GOT3 (cell line): ENCODE measurements around the gene USP20.
"Not testable (repeated sequence)": the region's sequence is repeated elsewhere in the genome, so short reads cannot be mapped to it uniquely, and the experiment has no call there.

Experiments used
- DNase-seq: peaks from one replicate; lab custom pipeline; 2025; ENCODE audit warnings: mixed read lengths; lab: John Stamatoyannopoulos, UW

USP20 gene

DNA sequence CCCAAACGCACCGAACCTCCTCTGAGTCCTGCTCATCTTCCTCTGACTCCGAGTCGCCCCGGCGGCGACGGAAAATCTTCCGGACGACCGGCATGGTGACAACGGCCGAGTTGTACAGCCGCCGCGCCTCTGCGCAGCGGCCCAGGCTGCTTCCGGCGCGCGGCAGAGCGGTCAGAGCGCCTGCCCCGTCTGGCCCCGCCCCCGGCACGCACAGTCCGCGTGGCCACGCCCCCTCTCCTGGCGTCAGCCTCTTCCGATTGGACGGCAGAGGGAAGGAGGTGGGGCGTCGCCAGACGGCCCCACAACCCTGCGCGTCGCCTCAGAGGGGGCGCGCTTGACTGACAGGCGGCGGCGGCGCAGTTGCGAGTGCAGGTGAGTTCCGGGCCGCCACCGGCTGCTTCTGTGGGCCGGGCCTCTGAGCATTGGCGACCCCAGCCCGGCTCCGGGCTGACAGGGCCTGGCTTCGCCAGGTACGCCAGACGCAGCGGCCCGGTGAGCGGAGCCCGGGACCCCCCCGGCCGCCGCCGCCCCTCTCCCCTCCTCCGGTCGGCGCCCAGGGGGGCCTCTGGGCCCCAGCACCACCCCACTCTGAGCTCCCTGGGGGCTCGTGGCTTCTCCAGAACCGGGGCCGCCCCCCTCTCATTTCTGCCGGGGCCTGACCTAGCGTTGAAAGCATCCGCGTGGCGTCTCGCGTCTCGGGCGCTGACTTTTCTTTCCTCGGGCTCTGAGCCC lies at the start of gene USP20, which contains the start of gene C9orf78:
Gene USP20 (plus strand): TSS at position 331 of the 732 bp plus-strand sequence. CDS start 17,098 bp downstream, outside the sequence.
Gene C9orf78 (minus strand): TSS at position 148 of the 732 bp plus-strand sequence. CDS start 54 bp downstream, at position 94.
- DNase-seq, result peak; percentile 63

DNA sequence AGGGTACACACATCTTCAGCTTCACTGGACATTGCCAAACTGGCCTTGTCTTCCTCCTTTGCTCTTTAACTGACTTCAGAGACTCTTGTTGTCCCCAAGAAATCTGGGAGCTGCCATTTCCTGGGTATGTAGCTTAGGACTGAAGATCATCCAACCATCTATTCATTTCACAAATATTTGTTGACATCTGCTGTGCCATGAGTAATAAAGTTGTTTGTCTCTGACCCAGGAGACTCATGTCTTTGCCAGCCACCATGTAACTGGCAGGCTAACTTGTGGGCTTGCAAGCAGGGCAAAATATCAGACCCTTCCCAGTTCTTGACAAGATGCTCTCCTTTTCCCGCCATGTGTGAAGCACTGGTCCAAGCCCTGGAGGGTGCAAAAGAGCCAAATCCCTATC lies 49.4 kb upstream of the USP20 start:
- no peak for DNase-seq

DNA sequence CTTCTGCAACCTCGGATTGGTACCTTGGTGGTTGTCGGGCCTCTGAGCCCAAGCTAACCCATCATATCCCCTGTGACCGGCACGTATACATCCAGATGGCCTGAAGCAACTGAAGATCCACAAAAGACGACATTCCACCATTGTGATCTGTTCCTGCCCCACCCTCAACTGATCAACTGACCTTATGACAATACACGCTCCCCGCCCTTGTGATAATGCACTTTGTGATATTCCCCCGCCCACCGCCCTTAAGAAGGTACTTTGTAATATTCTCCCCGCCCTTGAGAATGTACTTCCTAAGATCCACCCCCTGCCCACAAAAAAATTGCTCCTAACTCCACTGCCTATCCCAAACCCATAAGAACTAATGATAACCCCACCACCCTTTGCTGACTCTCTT lies 48.8 kb upstream of the USP20 start:
- DNase-seq, result no peak

DNA sequence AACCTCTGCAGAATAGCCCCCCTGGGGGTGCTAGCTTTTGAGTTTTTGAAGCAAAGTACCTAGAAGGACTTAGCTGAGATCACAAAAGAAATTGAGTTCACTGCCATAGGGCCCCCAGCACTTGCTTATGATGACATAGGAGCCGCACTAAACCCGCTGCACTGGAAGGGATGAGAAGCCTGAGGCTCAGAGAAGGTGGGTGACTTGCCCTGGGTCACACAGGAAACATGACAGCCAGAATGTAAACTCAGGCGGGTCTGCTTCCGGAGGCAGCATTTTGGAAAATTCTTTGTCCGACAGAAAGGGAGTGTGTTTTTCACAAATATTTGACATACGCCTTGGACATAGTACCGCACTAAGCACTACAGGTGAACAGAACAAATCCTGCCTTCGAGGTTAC lies 40.7 kb upstream of the USP20 start:
- no peak for DNase-seq

DNA sequence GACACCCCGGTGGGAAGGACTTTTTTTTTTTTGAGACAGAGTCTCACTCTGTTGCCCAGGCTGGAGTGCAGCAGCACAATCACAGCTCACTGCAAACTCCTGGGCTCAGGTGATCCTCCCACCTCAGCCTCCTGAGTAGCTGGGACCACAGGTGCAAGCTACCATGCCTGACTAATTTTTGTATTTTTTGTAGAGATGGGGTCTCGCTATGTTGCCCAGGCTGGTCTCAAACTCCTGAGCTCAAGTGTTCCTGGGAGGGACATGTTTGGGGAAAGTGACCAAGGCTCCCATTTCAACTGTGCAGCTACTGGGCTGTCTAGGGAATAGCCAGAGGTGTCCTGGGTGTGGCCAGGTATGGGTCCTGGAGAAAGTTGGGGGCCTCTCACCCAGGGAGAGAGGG lies 39.2 kb upstream of the USP20 start:
- not testable (repeated sequence) for DNase-seq

DNA sequence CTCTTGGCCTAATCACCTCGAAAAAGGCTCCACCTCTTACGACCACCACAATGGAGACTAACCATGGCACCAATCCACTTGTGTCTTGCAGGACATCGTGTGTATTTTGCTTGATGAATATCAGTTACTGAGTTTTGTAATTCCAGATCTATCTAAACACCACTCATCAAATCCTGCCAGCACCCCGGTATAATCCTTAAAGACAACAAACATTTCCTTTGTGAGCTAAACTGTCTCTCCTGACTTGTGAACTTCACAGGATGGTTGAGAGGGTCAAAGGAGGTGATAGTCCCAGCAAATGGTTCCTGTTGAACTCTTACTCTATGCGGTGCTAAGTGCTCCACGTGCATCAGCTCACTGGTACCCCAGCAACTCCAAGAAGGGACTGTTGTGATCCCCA lies 36.3 kb upstream of the USP20 start:
- no peak for DNase-seq

DNA sequence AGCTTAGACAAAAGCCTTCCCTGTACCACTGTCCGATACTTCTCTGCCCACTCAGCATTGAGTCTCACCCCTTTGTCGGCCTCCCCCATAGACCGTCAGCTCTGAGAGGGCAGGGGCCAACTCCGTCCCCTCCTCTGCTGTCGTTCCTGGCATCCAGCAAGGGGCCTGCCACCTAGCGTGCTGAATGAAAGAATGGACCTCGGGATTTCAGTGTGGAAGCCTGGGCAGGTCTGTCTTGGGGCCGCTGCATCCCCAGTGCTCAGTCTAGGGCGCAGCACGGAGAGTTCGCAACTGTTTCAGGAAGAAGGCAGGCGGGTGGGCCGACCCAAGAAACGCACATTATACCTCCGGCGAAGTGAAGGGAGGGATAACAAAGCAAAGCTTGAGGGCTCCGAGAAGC lies 33.8 kb upstream of the USP20 start:
- DNase-seq, result no peak

DNA sequence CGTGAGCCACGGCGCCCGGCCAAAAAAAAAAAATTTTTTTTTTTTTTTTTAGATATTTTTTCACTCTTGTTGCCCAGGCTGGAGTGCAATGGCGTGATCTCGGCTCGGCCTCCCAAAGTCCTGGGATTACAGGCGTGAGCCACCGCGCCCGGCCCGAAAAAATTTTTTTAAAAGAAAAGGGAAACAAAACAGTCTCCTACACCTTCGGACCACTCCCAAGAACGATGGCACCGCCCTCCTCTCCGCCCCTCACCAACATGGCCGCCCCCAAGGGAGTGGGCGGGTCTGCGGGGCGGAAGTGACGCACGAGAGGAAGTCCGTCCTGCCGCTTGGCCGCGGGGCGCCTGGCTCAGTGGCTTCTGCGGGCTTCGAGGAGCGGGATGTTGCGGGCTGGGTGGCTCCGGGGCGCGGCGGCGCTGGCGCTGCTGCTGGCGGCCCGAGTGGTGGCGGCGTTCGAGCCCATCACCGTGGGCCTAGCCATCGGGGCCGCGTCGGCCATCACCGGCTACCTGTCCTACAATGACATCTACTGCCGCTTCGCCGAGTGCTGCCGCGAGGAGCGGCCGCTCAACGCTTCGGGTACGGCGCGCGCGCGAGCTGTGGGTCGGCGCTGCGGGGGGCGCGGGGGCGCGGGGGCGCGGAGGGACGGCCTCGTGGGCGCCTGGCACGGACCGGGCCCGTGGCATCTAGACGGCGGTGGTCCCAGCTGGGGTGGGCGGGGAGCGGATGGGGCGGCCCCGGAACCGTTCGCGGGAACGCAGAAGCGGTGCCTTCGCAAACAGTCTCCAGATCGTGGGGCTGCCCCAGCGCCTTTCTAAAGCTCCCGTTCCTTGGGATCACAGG lies 32.2 kb upstream of the USP20 start, which contains the start of gene TOR1B:
Gene TOR1B (plus strand): TSS at position 352 of the 843 bp plus-strand sequence. CDS start 29 bp downstream, at position 381.
- DNase-seq, result peak; percentile 46

DNA sequence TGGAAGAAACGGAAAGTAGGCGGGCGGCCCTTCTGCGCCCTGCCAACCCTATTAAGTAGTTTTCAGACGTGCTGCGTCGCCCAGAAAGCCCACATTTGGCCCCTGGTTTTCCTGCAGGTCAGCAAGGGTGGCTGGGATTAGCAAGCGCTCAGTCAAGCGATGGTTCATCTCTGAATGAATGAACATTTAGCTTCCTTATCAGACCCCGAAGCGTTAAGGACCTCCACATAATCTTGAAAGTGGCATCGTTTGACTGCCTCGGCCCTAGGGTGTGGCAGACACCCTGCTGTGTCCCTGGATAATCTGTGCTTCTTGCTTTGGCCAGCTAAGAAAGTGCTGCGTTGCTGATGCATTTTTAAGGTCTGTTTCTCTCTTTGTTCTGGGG lies 31.6 kb upstream of the USP20 start:
- DNase-seq, result no peak

DNA sequence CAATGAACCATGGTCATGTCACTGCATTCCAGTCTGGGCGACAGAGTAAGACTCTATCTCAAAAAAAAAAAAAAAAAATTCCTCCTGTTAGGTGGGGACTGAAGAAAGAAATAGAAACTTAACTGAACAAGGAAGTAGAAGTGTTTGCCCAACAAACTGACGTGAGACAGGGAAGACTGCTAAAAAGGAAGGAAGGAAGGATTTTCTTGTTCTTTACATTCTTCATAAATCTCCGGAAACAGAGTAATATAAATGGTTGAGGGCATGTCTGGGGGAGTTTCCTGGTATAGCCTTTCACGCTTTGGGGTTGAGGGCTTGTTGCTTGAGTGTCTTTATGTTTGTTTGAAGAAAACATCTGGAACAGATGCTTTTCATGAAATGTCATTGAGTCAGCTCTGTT lies 29.2 kb upstream of the USP20 start:
- no peak for DNase-seq

DNA sequence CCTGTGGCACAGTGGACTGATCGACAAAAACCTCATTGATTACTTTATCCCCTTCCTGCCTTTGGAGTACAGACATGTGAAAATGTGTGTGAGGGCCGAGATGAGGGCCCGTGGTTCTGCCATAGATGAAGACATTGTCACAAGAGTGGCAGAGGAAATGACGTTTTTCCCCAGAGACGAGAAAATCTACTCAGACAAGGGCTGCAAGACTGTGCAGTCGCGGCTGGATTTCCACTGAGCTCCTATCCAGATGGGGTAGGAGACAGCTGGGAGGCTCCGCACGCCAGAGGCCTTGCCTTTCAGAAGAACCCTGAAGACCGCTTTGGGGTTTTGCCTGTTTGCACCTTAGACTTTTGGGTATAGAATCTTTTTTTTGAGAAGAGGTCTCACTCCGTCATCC lies 25.9 kb upstream of the USP20 start:
- no peak for DNase-seq

DNA sequence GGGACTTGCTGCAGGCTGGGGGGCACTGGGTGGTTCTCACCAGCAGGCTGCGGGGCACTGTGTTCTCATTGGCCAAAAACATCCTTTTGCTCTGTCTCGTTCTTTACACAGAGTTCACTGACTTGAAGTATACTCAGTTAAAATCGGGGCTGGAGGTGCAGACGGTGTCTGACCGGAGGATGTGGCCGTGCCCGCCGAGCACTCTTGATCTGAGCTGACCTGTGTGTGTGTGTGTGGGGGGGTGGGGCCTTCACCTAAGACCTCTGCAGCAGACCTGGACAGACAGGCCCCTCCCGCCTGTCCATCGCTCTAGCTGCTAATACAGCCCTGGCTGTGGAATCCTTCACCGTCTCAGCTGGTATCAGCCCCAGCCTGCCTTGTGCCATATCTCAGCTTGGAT lies 25.1 kb upstream of the USP20 start:
- no peak for DNase-seq

DNA sequence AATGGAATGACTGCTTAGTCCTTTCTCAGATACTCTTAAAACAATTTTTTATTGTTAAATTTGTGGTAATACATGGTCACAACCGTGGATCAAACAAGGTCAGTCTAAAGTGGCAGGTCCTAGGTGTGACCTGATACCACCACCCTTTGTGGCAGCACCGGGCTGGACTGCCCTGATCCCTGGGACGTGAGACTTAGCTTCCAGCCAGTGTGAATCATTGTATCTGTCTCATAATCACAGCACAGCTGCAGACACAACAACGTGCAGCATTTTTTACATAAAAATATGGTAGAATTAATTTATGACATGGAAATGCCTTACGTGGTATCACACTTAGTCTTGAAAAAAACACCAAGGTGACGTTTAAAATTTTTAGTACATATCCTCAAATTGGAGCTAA lies 24.5 kb upstream of the USP20 start:
- no peak for DNase-seq

DNA sequence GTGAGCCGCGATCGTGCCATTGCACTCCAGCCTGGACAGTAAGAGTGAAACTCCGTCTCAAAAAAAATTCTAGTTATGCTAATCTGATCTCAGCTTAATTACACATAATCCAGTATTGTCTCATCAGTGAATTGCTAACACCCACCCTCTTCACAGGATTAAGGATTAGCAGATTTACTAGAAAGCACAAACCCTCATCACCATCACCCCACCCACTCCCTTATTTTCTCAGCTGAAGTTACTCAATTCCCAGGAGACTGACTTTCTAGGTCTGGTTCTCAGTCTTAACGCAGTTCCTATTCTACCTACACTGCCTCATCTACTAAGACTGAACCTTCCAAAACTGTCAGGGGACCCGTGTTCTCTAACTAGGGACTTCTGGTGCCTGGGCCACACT lies 23.3 kb upstream of the USP20 start:
- no peak for DNase-seq

DNA sequence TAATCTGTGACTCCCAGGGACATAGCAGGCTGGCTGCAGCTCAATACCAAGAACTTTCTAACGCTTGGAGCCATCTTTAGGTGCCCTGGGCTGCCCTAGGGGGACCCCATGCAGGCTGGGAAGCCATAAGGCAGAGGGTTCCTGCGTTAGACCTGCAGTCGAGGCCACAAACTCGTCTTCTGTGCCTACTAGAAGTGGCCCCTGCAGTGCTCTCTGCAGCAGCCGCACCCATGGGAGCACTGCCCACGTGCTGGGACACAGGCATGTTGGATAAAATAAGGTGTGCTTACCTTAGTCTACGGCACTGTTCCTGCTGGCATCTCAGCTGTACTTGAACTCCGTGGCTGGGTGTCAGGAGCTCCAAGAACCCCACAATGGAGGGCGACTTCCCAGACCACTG lies 22.9 kb upstream of the USP20 start:
- DNase-seq, result no peak

DNA sequence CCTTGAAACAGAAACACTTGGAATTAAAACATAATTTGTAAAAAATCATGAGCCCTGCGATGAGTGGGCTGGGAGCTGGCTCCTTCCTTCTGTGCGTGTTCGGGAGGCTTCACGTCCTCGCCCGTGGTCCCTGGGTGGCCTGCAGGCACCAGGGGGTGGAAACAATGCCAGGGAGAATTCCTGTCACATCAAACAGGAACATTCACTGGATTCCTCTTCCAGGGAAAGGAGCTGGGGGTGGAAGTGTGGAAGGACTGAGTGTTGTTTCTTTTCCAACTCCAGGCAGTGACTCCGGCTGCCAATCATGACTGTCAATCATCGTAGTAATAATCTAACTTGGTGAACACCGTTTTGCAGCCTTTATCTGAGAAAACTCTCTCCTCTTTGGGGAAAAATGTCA lies 21.6 kb upstream of the USP20 start:
- DNase-seq, result no peak

DNA sequence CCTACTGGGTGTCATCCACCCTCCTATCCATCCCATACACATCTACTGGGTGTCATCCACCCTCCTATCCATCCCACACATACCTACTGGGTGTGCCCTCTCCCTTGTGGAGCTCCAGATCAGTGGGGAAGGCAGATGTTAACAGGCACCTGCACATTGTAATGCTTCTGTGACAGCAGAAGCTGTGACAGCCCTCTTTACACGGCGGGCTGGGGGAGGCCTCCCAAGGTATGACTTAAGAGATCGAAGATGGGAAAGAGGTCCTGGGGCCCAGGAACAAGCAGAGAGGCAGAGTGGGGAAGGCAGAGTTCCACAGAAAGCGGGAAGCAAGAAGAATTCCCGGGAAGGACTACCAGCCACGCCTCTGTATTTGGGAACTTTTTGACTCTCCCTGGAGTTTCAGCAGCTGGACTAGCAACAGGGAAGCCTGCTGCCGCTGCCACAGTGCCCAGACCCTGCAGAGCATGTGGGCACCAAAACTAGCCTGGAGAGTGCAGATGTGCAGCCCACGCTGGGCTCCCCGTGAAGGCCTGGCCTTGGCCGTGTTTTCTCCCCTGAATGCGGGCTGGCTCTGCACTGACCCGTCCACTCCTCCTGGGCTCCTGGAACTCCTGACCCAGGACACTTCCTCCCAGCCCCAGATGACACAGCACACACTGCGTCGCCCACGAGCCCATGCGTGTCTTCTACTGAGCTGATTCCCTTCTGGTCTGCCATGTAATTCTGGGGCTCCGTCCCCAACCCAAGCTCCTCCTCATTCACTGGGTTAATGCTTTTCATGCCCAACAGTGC lies 20.6 kb upstream of the USP20 start:
- DNase-seq, result no peak

DNA sequence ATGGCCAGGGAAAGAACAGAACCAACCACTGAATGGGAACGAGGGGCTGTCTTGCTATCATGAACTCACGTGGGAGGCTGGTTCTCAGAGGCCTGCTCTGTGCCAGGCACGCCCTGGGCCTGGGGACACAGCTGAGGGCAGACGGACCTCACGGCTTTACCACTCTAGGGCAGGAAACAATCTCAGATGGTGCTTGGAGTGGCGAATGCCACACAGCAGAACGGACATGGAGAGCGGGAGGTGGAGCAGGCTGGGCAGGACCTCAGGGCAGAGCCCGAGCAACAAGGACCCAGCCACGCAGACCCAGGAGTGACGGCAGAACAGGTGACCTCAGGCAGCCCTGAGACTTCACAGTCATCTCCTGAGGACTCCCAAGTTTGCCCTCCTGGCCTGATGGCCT lies 20.0 kb upstream of the USP20 start:
- no peak for DNase-seq

DNA sequence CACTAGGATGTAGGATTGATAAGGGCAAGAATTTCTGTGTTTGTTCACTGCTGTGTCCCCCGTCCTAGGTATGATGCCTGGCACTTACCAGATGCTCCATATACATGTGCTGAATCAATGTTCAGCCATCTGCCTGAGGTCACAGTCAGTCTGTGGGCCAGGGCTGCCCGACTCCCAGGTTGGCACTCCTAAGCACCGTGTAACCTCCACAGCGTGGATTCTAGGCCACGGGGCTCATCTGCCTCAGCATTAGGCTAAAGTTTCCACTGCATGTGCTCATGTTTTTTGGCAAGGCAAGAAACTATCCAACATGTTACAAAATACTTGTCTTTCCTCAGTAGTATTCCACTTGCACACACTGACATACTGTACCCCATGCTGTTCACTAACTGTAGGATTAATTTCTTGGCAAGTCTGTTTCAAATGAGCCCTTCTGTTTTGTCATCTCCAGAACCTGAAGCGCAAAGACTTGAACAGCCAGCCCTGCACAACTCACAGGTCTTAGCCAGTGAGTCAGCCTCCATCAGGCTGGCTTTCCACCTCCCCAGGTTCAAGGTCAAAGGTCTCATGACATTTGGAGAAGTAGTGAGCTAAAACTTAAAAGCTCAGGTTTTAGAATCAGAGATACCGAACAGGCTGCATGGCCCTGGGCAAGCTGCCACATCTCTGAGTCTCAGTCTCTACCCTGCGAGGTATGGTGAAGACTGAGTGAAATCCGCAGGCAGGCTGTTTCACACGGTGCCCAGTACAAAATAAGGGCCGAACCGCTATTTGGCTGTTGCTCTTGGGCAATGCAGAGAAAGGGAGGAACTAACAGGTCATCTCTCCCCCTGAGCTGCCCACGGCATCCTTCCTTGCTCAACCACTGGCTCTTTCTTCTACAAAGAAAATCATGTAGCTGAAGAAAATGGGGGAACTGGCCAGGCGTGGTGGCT lies 18.5 kb upstream of the USP20 start:
- DNase-seq, result no peak

DNA sequence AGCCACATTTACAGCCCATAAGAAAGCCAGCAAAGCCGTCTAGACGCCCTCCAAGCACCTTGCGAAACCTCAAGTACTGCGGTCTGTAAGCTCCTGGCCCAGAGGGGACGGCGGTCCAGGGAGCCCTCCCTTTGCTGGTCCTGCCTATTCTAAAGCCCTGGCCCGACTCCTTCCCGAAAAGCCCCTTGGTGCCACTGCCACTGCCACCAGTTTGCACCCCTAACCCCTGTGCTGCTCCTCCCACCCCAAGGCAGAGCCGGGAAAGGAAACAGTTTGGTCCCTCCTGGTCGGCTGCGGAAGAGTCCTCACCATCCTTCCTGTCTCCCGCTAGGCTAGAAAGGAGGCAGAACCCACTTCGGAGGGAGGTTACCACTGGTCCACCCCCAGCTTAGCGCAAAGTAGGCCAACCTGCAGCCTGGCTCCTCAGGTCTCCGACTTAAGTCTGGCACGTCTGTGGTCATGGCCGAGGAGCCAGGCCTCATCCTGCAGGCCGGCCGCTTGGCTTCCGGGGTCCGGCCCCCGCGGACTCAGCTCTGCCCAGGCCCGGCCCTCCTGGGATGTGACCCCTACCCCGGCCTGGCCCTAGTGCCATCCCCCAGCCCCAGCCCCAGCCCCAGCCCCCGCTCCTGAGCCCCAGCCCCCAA lies 12.2 kb upstream of the USP20 start:
- DNase-seq, result no peak

DNA sequence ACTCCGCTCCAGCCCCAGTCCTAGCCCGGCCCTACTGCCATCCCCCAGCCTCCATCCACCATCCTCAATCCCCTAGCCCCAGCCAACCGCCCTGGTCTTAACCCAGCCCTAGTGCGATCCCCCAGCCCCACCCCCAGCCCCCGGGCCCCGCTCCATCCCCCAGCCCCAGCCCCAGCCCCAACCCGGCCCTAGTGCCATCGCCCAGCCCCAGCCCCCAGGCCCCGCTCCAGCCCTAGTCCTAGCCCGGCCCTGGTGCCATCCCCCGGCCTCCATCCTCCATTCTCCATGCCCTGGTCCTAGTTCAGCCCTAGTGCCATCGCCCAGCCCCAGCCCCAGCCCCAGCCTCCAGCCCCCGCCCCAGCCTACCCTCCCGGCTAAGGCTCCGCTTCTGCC lies 11.7 kb upstream of the USP20 start:
- no peak for DNase-seq
